ENCODE measurements around the gene FREM2.

FREM2 gene

GRCh38 chr13:38763446-38764381 lies 76.8 kb downstream of the FREM2 start:
- no peak for DNase-seq

- no peak for DNase-seq
Measured at GRCh38 chr13:38766799-38767198, 79.9 kb downstream of the FREM2 start.

- no peak for DNase-seq
Measured at GRCh38 chr13:38767506-38768265, 80.8 kb downstream of the FREM2 start.

- DNase-seq = no peak
Measured at GRCh38 chr13:38769526-38769925, 82.6 kb downstream of the FREM2 start.

- no peak for DNase-seq
Measured at GRCh38 chr13:38775085-38775484, 88.2 kb downstream of the FREM2 start.

DNA sequence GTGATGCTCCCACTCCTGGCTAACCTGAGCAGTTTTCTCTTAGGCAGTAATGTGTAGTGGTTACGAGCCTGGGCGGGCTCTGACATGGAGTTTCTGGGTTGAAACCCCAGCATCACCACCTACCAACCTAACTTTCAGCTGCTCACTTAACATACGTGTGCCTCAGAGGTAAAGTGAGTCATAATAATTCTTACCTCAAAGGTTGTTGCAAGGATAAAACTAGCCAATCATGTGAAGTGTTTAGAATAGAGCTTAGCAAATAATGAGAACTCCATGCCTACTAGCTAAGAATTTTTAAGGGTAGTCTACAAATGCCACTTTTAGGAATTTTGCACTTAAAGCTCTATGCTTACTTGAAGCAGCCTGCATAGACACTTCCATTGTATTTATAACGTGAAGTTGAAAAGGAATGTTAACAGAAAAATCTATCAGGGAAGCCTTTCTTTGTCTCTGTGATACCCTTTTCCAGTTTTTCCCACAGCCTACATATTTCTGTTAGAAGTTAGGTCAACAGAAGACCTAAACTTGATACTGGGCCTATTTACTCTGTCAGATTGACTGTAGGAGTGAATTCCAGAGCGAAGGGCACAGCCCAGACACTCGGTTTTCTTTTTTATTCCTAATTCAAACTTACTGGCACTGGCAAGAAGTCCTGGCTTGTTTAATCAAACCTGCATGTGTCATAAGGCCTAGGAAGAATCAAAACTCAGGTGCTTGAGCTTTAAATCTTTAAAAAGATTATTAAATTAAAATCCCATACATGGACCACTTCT lies 90.7 kb downstream of the FREM2 start:
- DNase-seq = no peak

DNA sequence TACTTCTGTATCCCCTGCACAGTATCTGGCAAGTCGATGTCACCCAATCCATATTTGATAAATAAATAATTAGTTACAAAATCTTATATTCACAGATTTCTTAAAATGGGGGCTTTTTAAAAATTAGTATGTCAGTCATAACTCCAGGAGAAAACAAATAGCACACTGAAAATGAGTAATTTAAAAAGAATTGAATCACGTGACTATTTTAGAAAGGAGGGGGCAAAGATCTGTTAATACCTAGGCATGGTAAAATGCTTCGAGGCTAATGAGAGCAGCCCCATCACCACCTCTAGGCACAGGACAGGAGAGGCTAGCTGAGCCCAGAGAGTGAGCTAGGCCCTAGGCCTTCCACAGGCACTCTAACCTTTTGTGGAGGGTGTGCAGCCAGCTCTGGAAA lies 94.7 kb downstream of the FREM2 start:
- no peak for DNase-seq

GRCh38 chr13:38784036-38784880 lies 97.4 kb downstream of the FREM2 start:
- DNase-seq = no peak

GRCh38 chr13:38785042-38785441 lies 98.2 kb downstream of the FREM2 start:
- no peak for DNase-seq

DNA sequence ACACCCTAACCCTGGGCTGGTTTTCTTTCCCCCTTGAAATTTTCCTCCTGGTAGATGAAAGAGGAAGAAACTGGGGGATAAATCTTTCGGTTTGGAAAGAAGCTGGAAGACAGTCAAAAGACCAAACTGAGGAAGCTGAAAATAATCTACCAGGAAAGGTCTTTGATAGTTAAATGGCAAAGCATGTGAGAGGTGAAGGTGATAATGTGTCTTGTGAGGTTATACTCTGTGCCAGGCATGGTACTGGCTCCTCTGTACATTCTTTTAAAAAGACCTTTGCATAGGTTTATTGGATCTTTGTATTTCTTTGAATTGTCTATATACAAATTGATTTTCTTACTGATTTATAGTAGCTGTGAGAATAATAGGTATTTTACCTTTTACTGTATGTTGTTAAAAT lies 98.6 kb downstream of the FREM2 start:
- DNase-seq = no peak

GRCh38 chr13:38787550-38787949 lies 100.7 kb downstream of the FREM2 start:
- no peak for DNase-seq

DNA sequence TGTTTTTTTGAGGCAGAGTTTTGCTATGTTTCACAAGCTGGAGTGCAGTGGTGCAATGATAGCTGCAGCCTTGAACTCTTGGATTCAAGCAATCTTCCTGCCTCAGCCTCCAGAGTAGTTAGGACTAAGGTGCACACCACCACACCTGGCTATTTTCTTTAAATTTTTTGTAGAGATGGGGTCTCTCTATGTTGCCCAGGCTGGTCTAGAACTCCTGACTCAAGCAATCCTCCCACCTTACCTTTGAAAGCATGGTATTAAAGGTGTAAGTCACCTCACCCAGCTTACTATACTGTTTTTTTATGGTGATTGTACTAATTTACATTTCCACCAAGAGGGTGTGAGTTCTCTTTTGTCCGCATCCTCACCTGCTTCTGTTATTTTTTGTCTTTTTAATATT lies 110.0 kb downstream of the FREM2 start:
- DNase-seq = no peak

DNA sequence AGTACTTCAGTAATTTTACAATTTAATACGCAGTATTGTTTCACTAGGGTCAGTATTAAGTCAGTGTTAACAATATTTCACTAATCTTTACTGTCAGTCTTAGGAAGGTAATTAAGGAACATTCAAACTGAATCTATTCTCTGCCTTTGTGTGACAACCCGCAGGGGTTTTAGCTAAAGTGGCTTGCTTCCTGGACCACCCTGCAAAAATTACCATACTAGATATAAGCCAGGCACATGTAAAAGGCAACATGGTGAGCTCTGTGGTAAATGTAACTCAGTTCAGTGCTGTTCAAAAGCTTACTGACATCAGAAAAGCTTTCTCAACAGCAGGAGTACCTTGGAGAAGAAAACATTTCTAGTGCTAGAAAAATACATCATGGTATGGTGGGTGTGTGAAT lies 116.7 kb downstream of the FREM2 start:
- no peak for DNase-seq

- DNase-seq = no peak
Measured at GRCh38 chr13:38804061-38804460, 117.2 kb downstream of the FREM2 start.

GRCh38 chr13:38804536-38804935 lies 117.7 kb downstream of the FREM2 start:
- DNase-seq = no peak

- no peak for DNase-seq
Measured at GRCh38 chr13:38814331-38814730, 127.5 kb downstream of the FREM2 start.

- no peak for DNase-seq
Measured at GRCh38 chr13:38819053-38819452, 132.2 kb downstream of the FREM2 start.

DNA sequence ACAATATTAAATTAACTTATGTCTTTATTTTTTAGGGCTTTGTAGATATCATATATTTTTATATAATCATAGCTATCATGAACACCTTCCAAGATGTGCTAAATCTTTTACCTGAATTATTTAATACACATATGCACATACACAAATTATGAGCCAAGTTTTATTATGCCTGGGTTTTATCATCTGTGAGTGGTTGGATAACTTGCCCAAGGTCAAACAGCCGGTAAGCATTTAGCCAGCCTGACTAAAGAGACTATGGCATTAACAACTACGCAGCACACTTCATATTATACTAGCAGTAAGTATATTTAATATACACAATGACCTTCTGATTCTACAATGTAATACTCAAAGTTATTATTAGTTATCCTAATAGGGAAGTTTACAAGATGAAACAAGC lies 132.7 kb downstream of the FREM2 start:
- no peak for DNase-seq

DNA sequence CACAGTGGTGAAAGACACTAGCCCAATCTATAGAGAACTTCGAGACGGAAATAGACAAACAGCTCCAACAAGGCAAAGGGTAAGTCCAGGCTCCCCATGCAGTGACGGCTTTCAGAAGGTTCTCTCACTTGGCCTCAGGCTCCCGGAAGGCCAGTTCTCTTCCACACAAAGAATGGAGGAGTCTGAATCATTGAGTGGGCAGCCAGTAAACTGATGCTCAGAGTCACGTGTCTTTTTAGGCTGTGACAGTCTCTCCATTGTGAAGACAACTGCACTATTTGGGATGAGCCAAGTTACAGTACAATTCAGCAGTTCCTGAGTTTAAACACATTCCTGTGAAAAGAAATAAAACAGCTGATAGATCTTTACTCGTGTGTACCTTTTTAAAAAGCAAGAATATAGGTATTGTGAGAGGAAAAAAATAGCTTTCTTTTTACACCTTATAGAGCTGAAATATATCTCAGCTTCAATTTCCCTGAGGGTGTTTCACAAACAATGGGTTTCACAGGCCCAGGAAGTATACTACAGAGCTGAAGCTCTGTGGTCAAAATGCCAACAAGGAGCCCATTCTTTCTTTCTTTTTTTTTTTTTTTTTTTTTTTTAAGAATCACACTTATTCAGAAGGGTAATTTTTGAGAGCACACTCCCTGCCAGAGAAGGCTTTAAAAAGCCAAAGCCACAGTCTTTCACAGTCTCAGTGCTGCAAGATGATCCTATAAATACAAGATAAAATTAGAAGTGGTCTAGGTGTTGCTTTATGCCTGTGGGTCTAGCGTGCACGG lies 135.1 kb downstream of the FREM2 start:
- DNase-seq = no peak

DNA sequence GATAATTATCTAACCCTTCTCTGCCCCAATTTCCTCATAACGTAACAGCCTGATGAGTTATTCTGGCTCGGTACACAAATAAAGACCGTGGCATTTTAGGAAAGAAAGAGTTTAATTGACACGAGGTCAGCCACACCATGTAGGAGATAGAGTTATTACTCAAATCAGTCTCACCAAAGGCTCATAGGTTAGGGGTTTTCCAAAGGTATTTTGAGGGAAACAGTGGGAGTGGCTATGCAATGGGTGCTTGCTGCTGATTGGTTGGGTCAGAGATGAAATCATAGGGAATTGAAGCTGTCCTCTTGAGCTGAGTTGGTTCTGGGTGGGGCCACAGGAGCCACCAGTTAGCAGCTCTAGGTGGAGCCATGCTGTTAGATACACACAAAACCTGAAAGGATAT lies 137.5 kb downstream of the FREM2 start:
- DNase-seq = no peak

GRCh38 chr13:38826182-38826813 lies 139.4 kb downstream of the FREM2 start:
- DNase-seq = no peak
